ENCODE measurements around the gene GCDH. TPM values are rescaled to one million over a fixed set of nuclear protein-coding genes. Genes with fewer than 3 reads are reported as not detected.
"Not testable (repeated sequence)": the region's sequence is repeated elsewhere in the genome, so short reads cannot be mapped to it uniquely, and the experiment has no call there.

GCDH gene
- total RNA-seq, 2 experiments from 2014 or later = 31.5 to 48.7 TPM

DNA sequence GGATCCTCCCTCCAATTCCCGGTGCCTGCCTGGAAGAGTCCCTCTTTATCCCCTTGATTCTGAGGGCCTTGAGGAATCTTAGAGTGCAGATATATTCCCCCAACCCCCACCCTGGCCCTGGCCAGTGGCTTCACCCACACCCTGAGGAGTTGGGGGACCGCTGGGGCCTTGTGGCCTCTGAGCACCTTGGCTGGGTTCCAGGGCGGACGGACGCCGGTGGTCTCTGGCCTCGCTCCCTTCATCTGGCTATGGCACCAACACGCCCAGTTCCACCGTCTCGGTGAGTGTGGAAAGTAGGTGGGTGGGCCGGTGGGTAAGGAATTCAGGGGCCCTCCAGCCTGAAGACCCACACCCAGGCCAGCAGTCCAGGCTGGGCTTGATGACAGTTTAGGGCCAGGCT is 47.6 kb upstream of the GCDH start:
- no peaks in the 10 kb centered on the region for H3K9me3 ChIP-seq (ENCODE audit: low read length)
- no peaks in the 10 kb centered on the region for H3K9me2 ChIP-seq (ENCODE audit: insufficient read depth, low read length)
- ChIA-PET POLR2A (no interaction called here), CTCF (ENCODE audit: unreplicated experiment) (no interaction called here)
- H3K36me3 ChIP-seq (ENCODE audit: insufficient read depth, low read length) = peaks cover 12% of the 10 kb centered on the region
- no peak overlapping the region for H3K4me2 ChIP-seq (ENCODE audit: low read length)
- BruUV-seq (replicated peaks) = no TSS peak
- no peak for TF ChIP-seq EZH2phosphoT487 (IDR thresholded peaks at IDR 0.05; ENCODE audit: borderline replicate concordance, low read depth, low read length)
- TF ChIP-seq, protein P1, sequence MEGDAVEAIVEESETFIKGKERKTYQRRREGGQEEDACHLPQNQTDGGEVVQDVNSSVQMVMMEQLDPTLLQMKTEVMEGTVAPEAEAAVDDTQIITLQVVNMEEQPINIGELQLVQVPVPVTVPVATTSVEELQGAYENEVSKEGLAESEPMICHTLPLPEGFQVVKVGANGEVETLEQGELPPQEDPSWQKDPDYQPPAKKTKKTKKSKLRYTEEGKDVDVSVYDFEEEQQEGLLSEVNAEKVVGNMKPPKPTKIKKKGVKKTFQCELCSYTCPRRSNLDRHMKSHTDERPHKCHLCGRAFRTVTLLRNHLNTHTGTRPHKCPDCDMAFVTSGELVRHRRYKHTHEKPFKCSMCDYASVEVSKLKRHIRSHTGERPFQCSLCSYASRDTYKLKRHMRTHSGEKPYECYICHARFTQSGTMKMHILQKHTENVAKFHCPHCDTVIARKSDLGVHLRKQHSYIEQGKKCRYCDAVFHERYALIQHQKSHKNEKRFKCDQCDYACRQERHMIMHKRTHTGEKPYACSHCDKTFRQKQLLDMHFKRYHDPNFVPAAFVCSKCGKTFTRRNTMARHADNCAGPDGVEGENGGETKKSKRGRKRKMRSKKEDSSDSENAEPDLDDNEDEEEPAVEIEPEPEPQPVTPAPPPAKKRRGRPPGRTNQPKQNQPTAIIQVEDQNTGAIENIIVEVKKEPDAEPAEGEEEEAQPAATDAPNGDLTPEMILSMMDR (conservative IDR thresholded peaks at IDR 0.05; ENCODE audit: low read length) = no peak
- no peaks in the 10 kb centered on the region for H3K79me2 ChIP-seq (ENCODE audit: insufficient read depth, low read depth, low read length)
- H2AFZ ChIP-seq (ENCODE audit: low read length) = no peak overlapping the region
- H3K4me1 ChIP-seq (ENCODE audit: insufficient read depth, low read length, poor library complexity, severe bottlenecking) = peaks cover 32% of the 10 kb centered on the region
- no peak for DNase-seq (ENCODE audit: low spot score)
- intact Hi-C loops (cut with micrococcal nuclease; ENCODE audit: unreplicated experiment) = no loop called here
- H3K4me3 ChIP-seq (ENCODE audit: low read depth, low read length, poor library complexity, severe bottlenecking) = no peak overlapping the region
- H3K27ac ChIP-seq (ENCODE audit: low read depth, low read length, poor library complexity, severe bottlenecking) = no peak overlapping the region
- no peaks in the 10 kb centered on the region for H4K20me1 ChIP-seq (ENCODE audit: insufficient read depth, low read length)

DNA sequence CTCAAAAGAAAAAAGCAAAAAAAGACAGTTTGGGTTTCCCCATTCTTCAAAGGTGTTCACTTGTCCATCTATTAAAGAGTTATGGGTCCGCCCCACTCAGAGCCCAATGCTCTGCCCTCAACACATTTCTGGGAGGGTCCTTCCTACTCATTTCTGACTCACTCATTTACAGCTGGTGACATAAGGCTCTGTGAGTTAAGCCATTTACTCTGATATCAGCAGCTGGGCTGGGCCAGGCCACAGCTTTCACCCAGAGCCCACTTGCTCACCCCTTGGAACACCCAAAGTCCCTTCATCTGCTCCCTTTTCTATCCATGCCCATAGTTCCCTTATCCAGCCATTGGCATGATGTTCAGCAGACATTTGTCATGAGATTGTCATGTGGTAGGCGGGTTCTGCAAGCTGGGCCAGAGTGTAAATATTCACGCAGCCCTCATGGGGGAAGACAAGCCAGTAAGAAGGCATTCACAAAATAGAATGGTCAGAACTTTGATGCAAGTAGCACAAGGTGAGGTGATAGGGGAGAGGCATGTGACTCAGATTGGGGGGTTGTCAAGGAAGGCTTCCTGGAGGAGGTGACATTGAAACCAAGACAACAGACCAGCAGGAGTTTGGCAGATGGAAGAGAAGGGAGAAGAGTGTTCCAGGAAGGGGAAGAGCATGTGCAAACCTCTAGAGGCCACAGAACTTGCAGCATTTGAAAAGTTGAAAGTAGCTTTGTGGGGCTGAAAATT is 46.8 kb upstream of the GCDH start:
- no peak for TF ChIP-seq EZH2phosphoT487 (IDR thresholded peaks at IDR 0.05; ENCODE audit: borderline replicate concordance, low read depth, low read length)
- TF ChIP-seq, protein P1 (conservative IDR thresholded peaks at IDR 0.05; ENCODE audit: low read length) = no peak
- Histone ChIP-seq H3K4me1 (ENCODE audit: insufficient read depth, low read length, poor library complexity, severe bottlenecking) (peaks cover 26% of the 10 kb centered on the region), H3K9me3 (ENCODE audit: low read length) (no peaks in the 10 kb centered on the region), H2AFZ (ENCODE audit: low read length) (no peak overlapping the region), H3K27ac (ENCODE audit: low read depth, low read length, poor library complexity, severe bottlenecking) (no peak overlapping the region), H3K79me2 (ENCODE audit: insufficient read depth, low read depth, low read length) (no peaks in the 10 kb centered on the region), H3K4me3 (ENCODE audit: low read depth, low read length, poor library complexity, severe bottlenecking) (no peak overlapping the region), H4K20me1 (ENCODE audit: insufficient read depth, low read length) (no peaks in the 10 kb centered on the region), H3K4me2 (ENCODE audit: low read length) (no peak overlapping the region), H3K36me3 (ENCODE audit: insufficient read depth, low read length) (peaks cover 12% of the 10 kb centered on the region), H3K9me2 (ENCODE audit: insufficient read depth, low read length) (no peaks in the 10 kb centered on the region)
- intact Hi-C loops (cut with micrococcal nuclease; ENCODE audit: unreplicated experiment) = no loop called here
- no TSS peak for BruUV-seq (replicated peaks)
- POLR2A ChIA-PET = no interaction called here
- CTCF ChIA-PET (ENCODE audit: unreplicated experiment) = no interaction called here
- no peak for DNase-seq (ENCODE audit: low spot score)

DNA sequence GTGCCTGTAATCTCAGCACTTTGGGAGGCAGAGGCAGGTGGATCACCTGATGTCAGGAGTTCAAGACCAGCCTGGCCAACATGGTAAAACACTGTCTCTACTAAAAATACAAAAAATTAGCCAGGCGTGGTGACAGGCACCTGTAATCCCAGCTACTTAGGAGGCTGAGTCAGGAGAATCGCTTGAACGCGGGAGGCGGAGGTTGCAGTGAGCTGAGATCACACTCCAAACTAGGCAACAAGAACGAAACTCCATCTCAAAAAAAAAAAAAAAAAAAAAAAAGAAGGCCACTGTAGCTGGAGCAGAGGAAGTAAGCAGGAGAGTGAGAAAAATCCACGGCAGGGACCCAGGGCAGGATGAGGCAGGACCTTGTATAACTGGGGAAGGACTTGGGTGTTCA is 44.3 kb upstream of the GCDH start:
- H3K4me3 ChIP-seq (ENCODE audit: low read depth, low read length, poor library complexity, severe bottlenecking); H3K4me2 ChIP-seq (ENCODE audit: low read length); H4K20me1 ChIP-seq (ENCODE audit: insufficient read depth, low read length); H3K4me1 ChIP-seq (ENCODE audit: insufficient read depth, low read length, poor library complexity, severe bottlenecking); H2AFZ ChIP-seq (ENCODE audit: low read length); DNase-seq (ENCODE audit: low spot score); H3K9me3 ChIP-seq (ENCODE audit: low read length); H3K9me2 ChIP-seq (ENCODE audit: insufficient read depth, low read length); BruUV-seq (replicated peaks); H3K79me2 ChIP-seq (ENCODE audit: insufficient read depth, low read depth, low read length); H3K27ac ChIP-seq (ENCODE audit: low read depth, low read length, poor library complexity, severe bottlenecking): not testable (repeated sequence)
- H3K36me3 ChIP-seq (ENCODE audit: insufficient read depth, low read length) = peaks cover 12% of the 10 kb centered on the region
- intact Hi-C loops (cut with micrococcal nuclease; ENCODE audit: unreplicated experiment) = loop anchor here (2.0 kb wide), 1 partner anchor 80 kb away; no protein-coding TSS in a partner anchor
- POLR2A ChIA-PET = interaction anchor here (0.6 kb wide), 1 partner anchor 444 kb away, joined by 6 read pairs; no protein-coding TSS in a partner anchor
- CTCF ChIA-PET (ENCODE audit: unreplicated experiment) = interaction anchor here (0.6 kb wide), 1 partner anchor 62 kb away, joined by 4 read pairs; no protein-coding TSS in a partner anchor

Data from OCI-LY7 (cell line).